Measurements from ENCODE around the gene C1S. TPM values are rescaled to one million over a fixed set of nuclear protein-coding genes. Genes with fewer than 3 reads are reported as not detected.

Gene C1S
- total and polyA plus RNA-seq, 2 experiments from 2014 or later: 120 to 143 TPM

GRCh38 chr12:7075939-7076338 is 15.4 kb downstream of the C1S start:
- no peak for DNase-seq (ENCODE audit: low spot score)
- Histone ChIP-seq H3K9me2 (replicated peaks; ENCODE audit: insufficient read depth) (no peaks in the 10 kb centered on the region), H4K20me1 (ENCODE audit: insufficient read depth, poor library complexity, severe bottlenecking) (no peaks in the 10 kb centered on the region), H3K4me2 (no peak overlapping the region), H3K27ac (peak overlapping the region; percentile 23), H2AFZ (no peak overlapping the region), H3K4me1 (ENCODE audit: insufficient read depth) (peaks cover 8% of the 10 kb centered on the region), H3K9me3 (ENCODE audit: low read depth) (no peaks in the 10 kb centered on the region), H3K79me2 (no peaks in the 10 kb centered on the region), H3K4me3 (no peak overlapping the region), H3K27me3 (no peaks in the 10 kb centered on the region), H3K36me3 (replicated peaks; ENCODE audit: insufficient read depth, low read depth) (no peaks in the 10 kb centered on the region)
- no peak for TF ChIP-seq EZH2 (IDR thresholded peaks at IDR 0.05; ENCODE audit: borderline replicate concordance)
- 78% methylated on average over 3 of the region's 3 CpGs for WGBS (ENCODE audit: low lambda C conversion rate, missing lambda C conversion rate)

DNA sequence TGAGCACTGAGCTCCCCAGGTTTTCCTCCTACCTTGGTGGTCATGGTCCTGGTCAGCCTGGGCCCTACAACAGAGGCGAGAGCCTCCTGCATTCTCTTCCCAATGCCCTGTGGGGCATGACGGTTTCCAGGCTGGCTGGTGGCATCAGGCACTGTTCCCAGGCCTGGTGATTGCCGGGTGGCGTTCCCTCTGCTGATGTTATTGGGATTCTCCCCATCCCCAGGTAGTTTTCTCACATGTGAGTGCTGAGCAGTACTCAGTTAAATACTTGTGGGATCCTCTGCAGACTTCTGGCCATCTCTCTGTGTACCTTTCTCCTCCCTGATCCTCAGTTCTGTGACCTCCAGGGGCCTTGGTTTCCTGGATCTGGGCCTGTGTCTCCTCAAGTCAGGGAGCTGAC is 16.0 kb downstream of the C1S start:
- H3K27ac ChIP-seq: no peak overlapping the region
- no peaks in the 10 kb centered on the region for H3K9me3 ChIP-seq (ENCODE audit: low read depth)
- no peaks in the 10 kb centered on the region for H4K20me1 ChIP-seq (ENCODE audit: insufficient read depth, poor library complexity, severe bottlenecking)
- H3K79me2 ChIP-seq: no peaks in the 10 kb centered on the region
- no peaks in the 10 kb centered on the region for H3K27me3 ChIP-seq
- WGBS (ENCODE audit: low lambda C conversion rate, missing lambda C conversion rate): 93% methylated on average over 4 of the region's 4 CpGs
- no peak for TF ChIP-seq EZH2 (IDR thresholded peaks at IDR 0.05; ENCODE audit: borderline replicate concordance)
- TF ChIP-seq, protein P1, sequence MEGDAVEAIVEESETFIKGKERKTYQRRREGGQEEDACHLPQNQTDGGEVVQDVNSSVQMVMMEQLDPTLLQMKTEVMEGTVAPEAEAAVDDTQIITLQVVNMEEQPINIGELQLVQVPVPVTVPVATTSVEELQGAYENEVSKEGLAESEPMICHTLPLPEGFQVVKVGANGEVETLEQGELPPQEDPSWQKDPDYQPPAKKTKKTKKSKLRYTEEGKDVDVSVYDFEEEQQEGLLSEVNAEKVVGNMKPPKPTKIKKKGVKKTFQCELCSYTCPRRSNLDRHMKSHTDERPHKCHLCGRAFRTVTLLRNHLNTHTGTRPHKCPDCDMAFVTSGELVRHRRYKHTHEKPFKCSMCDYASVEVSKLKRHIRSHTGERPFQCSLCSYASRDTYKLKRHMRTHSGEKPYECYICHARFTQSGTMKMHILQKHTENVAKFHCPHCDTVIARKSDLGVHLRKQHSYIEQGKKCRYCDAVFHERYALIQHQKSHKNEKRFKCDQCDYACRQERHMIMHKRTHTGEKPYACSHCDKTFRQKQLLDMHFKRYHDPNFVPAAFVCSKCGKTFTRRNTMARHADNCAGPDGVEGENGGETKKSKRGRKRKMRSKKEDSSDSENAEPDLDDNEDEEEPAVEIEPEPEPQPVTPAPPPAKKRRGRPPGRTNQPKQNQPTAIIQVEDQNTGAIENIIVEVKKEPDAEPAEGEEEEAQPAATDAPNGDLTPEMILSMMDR (IDR thresholded peaks at IDR 0.05; ENCODE audit: poor library complexity): no peak
- TF ChIP-seq EZH2phosphoT487 (IDR thresholded peaks at IDR 0.05; ENCODE audit: low read depth, severe bottlenecking, unreplicated experiment): no peak
- no peak for DNase-seq (ENCODE audit: low spot score)
- H3K4me3 ChIP-seq: no peak overlapping the region
- peaks cover 8% of the 10 kb centered on the region for H3K4me1 ChIP-seq (ENCODE audit: insufficient read depth)
- no peaks in the 10 kb centered on the region for H3K36me3 ChIP-seq (replicated peaks; ENCODE audit: insufficient read depth, low read depth)
- H3K9me2 ChIP-seq (replicated peaks; ENCODE audit: insufficient read depth): no peaks in the 10 kb centered on the region
- H3K4me2 ChIP-seq: no peak overlapping the region
- no peak overlapping the region for H2AFZ ChIP-seq

DNA sequence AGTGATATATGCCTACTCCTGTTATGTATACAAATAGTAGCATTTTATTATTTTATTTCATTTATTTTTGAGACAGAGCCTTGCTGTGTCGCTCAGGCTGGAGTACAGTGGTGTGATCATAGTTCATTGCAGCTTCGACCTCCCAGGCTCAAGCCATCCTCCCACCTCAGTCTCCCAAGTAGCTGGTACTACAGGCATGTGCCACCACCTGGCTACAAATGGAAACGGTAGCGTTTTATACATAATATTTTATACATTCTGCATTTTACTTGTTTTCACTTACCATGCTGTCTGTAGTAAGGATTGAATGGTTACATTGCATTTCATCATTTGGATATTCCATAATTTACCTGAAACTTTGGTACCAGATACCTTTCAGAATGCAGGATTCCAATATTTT is 17.6 kb downstream of the C1S start:
- Histone ChIP-seq H3K4me2 (no peak overlapping the region), H3K27ac (no peak overlapping the region), H4K20me1 (ENCODE audit: insufficient read depth, poor library complexity, severe bottlenecking) (no peaks in the 10 kb centered on the region), H3K4me1 (ENCODE audit: insufficient read depth) (peaks cover 8% of the 10 kb centered on the region), H3K27me3 (no peaks in the 10 kb centered on the region), H3K9me3 (ENCODE audit: low read depth) (no peaks in the 10 kb centered on the region), H3K9me2 (replicated peaks; ENCODE audit: insufficient read depth) (no peaks in the 10 kb centered on the region), H2AFZ (no peak overlapping the region), H3K79me2 (no peaks in the 10 kb centered on the region), H3K36me3 (replicated peaks; ENCODE audit: insufficient read depth, low read depth) (no peaks in the 10 kb centered on the region), H3K4me3 (no peak overlapping the region)
- DNase-seq (ENCODE audit: low spot score): no peak
- no peak for TF ChIP-seq EZH2 (IDR thresholded peaks at IDR 0.05; ENCODE audit: borderline replicate concordance)
- no peak for TF ChIP-seq EZH2phosphoT487 (IDR thresholded peaks at IDR 0.05; ENCODE audit: low read depth, severe bottlenecking, unreplicated experiment)
- TF ChIP-seq, protein P1 (IDR thresholded peaks at IDR 0.05; ENCODE audit: poor library complexity): no peak
- WGBS (ENCODE audit: low lambda C conversion rate, missing lambda C conversion rate): 85% methylated on average over 4 of the region's 4 CpGs

- Histone ChIP-seq H3K36me3 (replicated peaks; ENCODE audit: insufficient read depth, low read depth) (no peaks in the 10 kb centered on the region), H3K79me2 (no peaks in the 10 kb centered on the region), H3K4me3 (no peak overlapping the region), H3K4me1 (ENCODE audit: insufficient read depth) (peaks cover 8% of the 10 kb centered on the region), H3K27me3 (no peaks in the 10 kb centered on the region), H2AFZ (no peak overlapping the region), H3K4me2 (peak overlapping the region; percentile 10), H3K27ac (peak overlapping the region; percentile 84), H3K9me3 (ENCODE audit: low read depth) (no peaks in the 10 kb centered on the region), H4K20me1 (ENCODE audit: insufficient read depth, poor library complexity, severe bottlenecking) (no peaks in the 10 kb centered on the region), H3K9me2 (replicated peaks; ENCODE audit: insufficient read depth) (no peaks in the 10 kb centered on the region)
- DNase-seq (ENCODE audit: low spot score): peak; percentile 30
- TF ChIP-seq EZH2phosphoT487 (IDR thresholded peaks at IDR 0.05; ENCODE audit: low read depth, severe bottlenecking, unreplicated experiment): no peak
These were observed 19.3 kb downstream of the C1S start for GRCh38 chr12:7079826-7080125.

- no peaks in the 10 kb centered on the region for H3K9me3 ChIP-seq (ENCODE audit: low read depth)
- no peak for DNase-seq (ENCODE audit: low spot score)
- H3K27ac ChIP-seq: no peak overlapping the region
- no peaks in the 10 kb centered on the region for H3K79me2 ChIP-seq
- TF ChIP-seq, protein P1 (IDR thresholded peaks at IDR 0.05; ENCODE audit: poor library complexity): no peak
- TF ChIP-seq EZH2phosphoT487 (IDR thresholded peaks at IDR 0.05; ENCODE audit: low read depth, severe bottlenecking, unreplicated experiment) (no peak), EZH2 (IDR thresholded peaks at IDR 0.05; ENCODE audit: borderline replicate concordance) (no peak)
- H3K4me2 ChIP-seq: no peak overlapping the region
- H3K4me1 ChIP-seq (ENCODE audit: insufficient read depth): peaks cover 8% of the 10 kb centered on the region
- no peak overlapping the region for H3K4me3 ChIP-seq
- H3K9me2 ChIP-seq (replicated peaks; ENCODE audit: insufficient read depth): no peaks in the 10 kb centered on the region
- no peak overlapping the region for H2AFZ ChIP-seq
- WGBS (ENCODE audit: low lambda C conversion rate, missing lambda C conversion rate): 97% methylated on average over 14 of the region's 14 CpGs
- H3K36me3 ChIP-seq (replicated peaks; ENCODE audit: insufficient read depth, low read depth): no peaks in the 10 kb centered on the region
- H4K20me1 ChIP-seq (ENCODE audit: insufficient read depth, poor library complexity, severe bottlenecking): no peaks in the 10 kb centered on the region
- no peaks in the 10 kb centered on the region for H3K27me3 ChIP-seq
These were observed 20.5 kb downstream of the C1S start for GRCh38 chr12:7081037-7081436.
